Ureter (tissue), 1 donor: ENCODE measurements around the gene ABCF2. TPM values are rescaled to one million over a fixed set of nuclear protein-coding genes. Genes with fewer than 3 reads are reported as not detected.

Experiments used
- DNase-seq: peaks from one replicate; pipeline ENCODE4 v3.0.0-alpha.2; 2020; ENCODE audit warnings: low spot score
- total RNA-seq: library from RNA; stranded (reverse); gene quantifications from one replicate; pipeline ENCODE4 v1.2.4, GENCODE V29; 2023
- donor health status: DM: yes; HTN: yes; CAD: no.

Gene ABCF2
- 33.9 TPM for total RNA-seq

GRCh38 chr7:151226875-151227782 lies at the start of gene ABCF2:
Gene ABCF2, minus strand, starts transcription at chr7:151227205. Its CDS starts 747 bp downstream, at chr7:151226458.
- peak; percentile 99 for DNase-seq

GRCh38 chr7:151275813-151276577 lies 49.0 kb upstream of the ABCF2 start:
- no peak for DNase-seq

GRCh38 chr7:151274936-151275812 lies 48.2 kb upstream of the ABCF2 start:
- DNase-seq = no peak

- DNase-seq = no peak
Observed at GRCh38 chr7:151274396-151274795, 47.4 kb upstream of the ABCF2 start.

GRCh38 chr7:151273651-151274390 lies 46.8 kb upstream of the ABCF2 start:
- no peak for DNase-seq

- no peak for DNase-seq
Observed at GRCh38 chr7:151272877-151273276, 45.9 kb upstream of the ABCF2 start.

GRCh38 chr7:151272405-151272804 lies 45.4 kb upstream of the ABCF2 start:
- peak; percentile 63 for DNase-seq

- peak; percentile 89 for DNase-seq
Observed at GRCh38 chr7:151271699-151272355, 44.8 kb upstream of the ABCF2 start.

GRCh38 chr7:151269511-151269910 lies 42.5 kb upstream of the ABCF2 start:
- DNase-seq = no peak

- no peak for DNase-seq
Observed at GRCh38 chr7:151265351-151265931, 38.4 kb upstream of the ABCF2 start.

- DNase-seq = no peak
Observed at GRCh38 chr7:151264615-151265014, 37.6 kb upstream of the ABCF2 start.

GRCh38 chr7:151261529-151261928 lies 34.5 kb upstream of the ABCF2 start:
- DNase-seq = no peak

GRCh38 chr7:151260883-151261282 lies 33.9 kb upstream of the ABCF2 start:
- DNase-seq = no peak

- no peak for DNase-seq
Observed at GRCh38 chr7:151260471-151260870, 33.5 kb upstream of the ABCF2 start.

- no peak for DNase-seq
Observed at GRCh38 chr7:151257990-151258389, 31.0 kb upstream of the ABCF2 start.

GRCh38 chr7:151256410-151257045 lies 29.5 kb upstream of the ABCF2 start:
- no peak for DNase-seq

GRCh38 chr7:151255390-151255789 lies 28.4 kb upstream of the ABCF2 start:
- DNase-seq = no peak

GRCh38 chr7:151254851-151255250 lies 27.8 kb upstream of the ABCF2 start:
- no peak for DNase-seq

GRCh38 chr7:151254316-151254715 lies 27.3 kb upstream of the ABCF2 start:
- no peak for DNase-seq
